ENCODE results near the gene CEP83. TPM values are rescaled to one million over a fixed set of nuclear protein-coding genes. Genes with fewer than 3 reads are reported as not detected.
A peak's percentile ranks its signal among the peaks of the same experiment; 100 is the strongest.

CEP83 gene
- total and polyA plus RNA-seq, 8 donors: 11.9 to 46.1 (median 38.8) TPM

DNA sequence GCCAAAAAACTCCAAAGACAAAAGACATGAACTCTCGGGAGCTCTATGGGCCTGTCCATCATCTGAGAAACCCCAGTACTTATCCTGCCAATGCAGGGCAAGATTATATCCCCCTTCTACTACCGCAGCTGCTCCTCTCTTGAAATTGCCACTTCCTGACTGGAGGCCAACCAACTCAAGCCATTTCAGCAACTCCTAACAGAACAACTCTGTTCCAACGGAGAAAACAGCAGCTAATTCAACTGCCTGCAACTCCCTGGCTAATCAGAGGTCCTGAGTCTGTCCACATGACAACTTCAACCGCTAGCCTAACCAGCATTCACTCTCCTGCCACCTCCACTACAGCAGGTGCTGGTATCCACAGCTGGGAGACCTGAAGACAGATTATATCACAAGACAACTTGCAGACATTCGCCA, 24.1 kb downstream of the CEP83 start:
- no peak overlapping the region for H3K27ac ChIP-seq
- peaks cover 0 to 20% of the 10 kb centered on the region in 2 donors for H3K4me1 ChIP-seq
- DNase-seq: no peak
- intact Hi-C loops (cut with DNase I): loop anchor here in 1 of 2 donors (10.0 kb wide), 1 partner anchor 291 kb away; the partner anchor contains the start of gene PLXNC1
- H3K36me3 ChIP-seq: no peaks in the 10 kb centered on the region
- H3K4me3 ChIP-seq: no peak overlapping the region
- H3K27me3 ChIP-seq: no peaks in the 10 kb centered on the region
- TF ChIP-seq CTCF (IDR thresholded peaks at IDR 0.05): no peak
- H3K9me3 ChIP-seq: peaks cover 0 to 11% of the 10 kb centered on the region in 2 donors
- ATAC-seq: no peak

GRCh38 chr12:94434171-94434570, 25.5 kb downstream of the CEP83 start:
- no peak for ATAC-seq
- intact Hi-C loops (cut with DNase I): loop anchor here in 1 of 2 donors (10.0 kb wide), 1 partner anchor 289 kb away; the partner anchor contains the start of gene PLXNC1
- Histone ChIP-seq H3K27ac (no peak overlapping the region), H3K4me3 (no peak overlapping the region), H3K36me3 (no peaks in the 10 kb centered on the region), H3K27me3 (no peaks in the 10 kb centered on the region), H3K9me3 (peaks cover 0 to 20% of the 10 kb centered on the region in 2 donors), H3K4me1 (peaks cover 0 to 20% of the 10 kb centered on the region in 2 donors)
- peak in 1 of 4 donors; percentile 9 for DNase-seq
- TF ChIP-seq CTCF (IDR thresholded peaks at IDR 0.05): no peak

GRCh38 chr12:94433744-94434143, 25.9 kb downstream of the CEP83 start:
- Histone ChIP-seq H3K36me3 (no peaks in the 10 kb centered on the region), H3K4me3 (no peak overlapping the region), H3K4me1 (peaks cover 0 to 20% of the 10 kb centered on the region in 2 donors), H3K9me3 (peaks cover 0 to 20% of the 10 kb centered on the region in 2 donors), H3K27ac (no peak overlapping the region), H3K27me3 (no peaks in the 10 kb centered on the region)
- intact Hi-C loops (cut with DNase I): loop anchor here in 1 of 2 donors (10.0 kb wide), 1 partner anchor 289 kb away; the partner anchor contains the start of gene PLXNC1
- peak in 1 of 4 donors; percentile 3 for DNase-seq
- no peak for TF ChIP-seq CTCF (IDR thresholded peaks at IDR 0.05)
- ATAC-seq: no peak

- no peak for TF ChIP-seq CTCF (IDR thresholded peaks at IDR 0.05)
- Histone ChIP-seq H3K4me3 (no peak overlapping the region), H3K27me3 (no peaks in the 10 kb centered on the region), H3K36me3 (no peaks in the 10 kb centered on the region), H3K27ac (no peak overlapping the region), H3K4me1 (peaks cover 0 to 27% of the 10 kb centered on the region in 2 donors), H3K9me3 (peaks cover 0 to 20% of the 10 kb centered on the region in 2 donors)
- intact Hi-C loops (cut with DNase I): loop anchor here in 1 of 2 donors (10.0 kb wide), 1 partner anchor 286 kb away; the partner anchor contains the start of gene PLXNC1
- ATAC-seq (no peak), DNase-seq (no peak)
Observed at GRCh38 chr12:94430304-94430703, 29.4 kb downstream of the CEP83 start.

- DNase-seq (no peak), ATAC-seq (no peak)
- H3K36me3 ChIP-seq: no peaks in the 10 kb centered on the region
- no peak overlapping the region for H3K4me3 ChIP-seq
- peaks cover 0 to 20% of the 10 kb centered on the region in 2 donors for H3K9me3 ChIP-seq
- intact Hi-C loops (cut with DNase I): loop anchor here in 1 of 2 donors (10.0 kb wide), 1 partner anchor 285 kb away; the partner anchor contains the start of gene PLXNC1
- H3K4me1 ChIP-seq: peaks cover 0 to 21% of the 10 kb centered on the region in 2 donors
- H3K27ac ChIP-seq: no peak overlapping the region
- no peak for TF ChIP-seq CTCF (IDR thresholded peaks at IDR 0.05)
- H3K27me3 ChIP-seq: no peaks in the 10 kb centered on the region
Observed at GRCh38 chr12:94429633-94430032, 30.0 kb downstream of the CEP83 start.

Measured in left lung (tissue), 10 donors.